LNCaP clone FGC (cell line): ENCODE data around the gene TRAPPC5.

Source experiments
- DNase-seq: peaks from one replicate; pipeline ENCODE4 v3.0.0-alpha.2; 2011; ENCODE audit warnings: low read depth
- H3K4me3 ChIP-seq: 2 replicates; pipeline ENCODE4 v1.5.1; 2011; ENCODE audit warnings: mild to moderate bottlenecking, low read depth, low read length, control low read depth
- CTCF ChIP-seq: IDR thresholded peaks from 2 replicates; pipeline ENCODE4 v1.5.1; 2012; ENCODE audit warnings: mild to moderate bottlenecking; ENCODE audit not compliant: control insufficient read depth, insufficient read depth; ENCODE audit errors: extremely low read depth

The TRAPPC5 gene

DNA sequence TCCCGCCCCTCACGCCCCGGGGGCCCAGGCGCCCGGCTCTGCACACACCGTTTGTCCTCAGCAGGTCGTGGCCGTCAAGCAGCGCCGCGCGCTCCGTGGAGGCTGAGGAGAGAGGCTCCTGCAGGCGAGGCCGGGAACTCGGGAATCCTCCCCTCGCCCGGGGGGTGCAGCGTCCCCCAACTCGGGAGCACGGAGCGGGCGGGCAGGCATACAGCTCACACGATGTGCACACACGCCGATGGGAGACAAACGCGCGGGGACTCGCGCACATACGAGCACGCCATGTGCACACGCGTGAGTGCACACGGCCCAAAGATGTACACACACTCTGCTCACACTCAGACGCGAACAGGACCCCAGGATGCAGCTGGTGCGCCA is 50.6 kb downstream of the TRAPPC5 start:
- H3K4me3 ChIP-seq = no peak overlapping the region
- no peak for TF ChIP-seq CTCF
- DNase-seq = no peak

GRCh38 chr19:7731615-7732014 is 51.0 kb downstream of the TRAPPC5 start:
- no peak for DNase-seq
- no peak overlapping the region for H3K4me3 ChIP-seq
- no peak for TF ChIP-seq CTCF

DNA sequence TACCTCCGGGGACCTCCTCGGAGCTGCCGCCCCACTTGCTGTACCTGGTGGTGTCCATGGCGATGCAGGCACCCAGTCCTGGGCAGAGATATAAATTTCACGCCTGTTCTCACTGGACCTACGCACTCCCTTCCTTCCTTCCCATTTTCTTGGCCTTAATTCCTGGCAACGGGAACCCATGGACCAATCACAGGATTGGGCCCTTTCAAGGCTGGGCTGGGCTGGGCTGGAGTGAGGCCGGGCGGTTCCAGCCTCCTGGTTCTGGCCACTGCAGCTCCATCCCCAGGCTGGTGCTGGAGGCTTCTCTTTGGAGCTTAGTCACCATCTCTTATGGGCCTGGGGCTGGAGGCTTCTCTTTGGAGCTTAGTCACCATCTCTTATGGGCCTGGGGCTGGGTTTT is 51.4 kb downstream of the TRAPPC5 start, which contains the start of gene CLEC4G:
Gene CLEC4G (minus strand): TSS at position 66 of the 400 bp plus-strand sequence. CDS start 8 bp downstream, at position 58.
- H3K4me3 ChIP-seq = no peak within 1 kb of the TSS
- no peak for DNase-seq
- no peak for TF ChIP-seq CTCF

DNA sequence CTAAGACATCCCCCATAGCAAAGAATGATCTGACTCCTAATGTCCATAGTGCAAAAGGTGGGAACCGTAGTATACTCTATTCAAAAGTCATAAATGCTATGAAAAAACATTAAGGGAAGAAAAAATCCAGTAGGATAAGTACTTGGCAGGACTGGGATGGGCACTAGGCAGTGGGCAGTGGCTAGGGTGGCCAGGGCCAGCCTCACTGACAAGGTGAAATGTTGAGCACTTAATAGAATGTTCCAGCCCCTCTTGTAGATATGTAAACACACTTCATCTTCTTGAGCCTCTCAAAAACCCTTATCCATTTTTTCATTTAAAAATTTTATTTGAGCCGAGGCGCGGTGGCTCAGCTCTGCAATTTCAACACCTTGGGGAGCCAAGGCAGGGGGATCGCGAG is 52.7 kb downstream of the TRAPPC5 start:
- DNase-seq = no peak
- no peak overlapping the region for H3K4me3 ChIP-seq
- no peak for TF ChIP-seq CTCF

GRCh38 chr19:7734220-7735203 is 53.9 kb downstream of the TRAPPC5 start:
- H3K4me3 ChIP-seq = no peak overlapping the region
- TF ChIP-seq CTCF = no peak
- no peak for DNase-seq

- no peak overlapping the region for H3K4me3 ChIP-seq
- DNase-seq = no peak
- no peak for TF ChIP-seq CTCF
Observed at GRCh38 chr19:7736148-7736547, 55.5 kb downstream of the TRAPPC5 start.

- TF ChIP-seq CTCF = no peak
Observed at GRCh38 chr19:7737215-7737614, 56.6 kb downstream of the TRAPPC5 start.

More at GRCh38 chr19:7737215-7737614, 56.6 kb downstream of the TRAPPC5 start:
- H3K4me3 ChIP-seq = no peak overlapping the region
- no peak for DNase-seq
